Measurements from ENCODE around the gene BCAR1. TPM values are rescaled to one million over a fixed set of nuclear protein-coding genes. Genes with fewer than 3 reads are reported as not detected.
"Not testable (repeated sequence)": the region's sequence is repeated elsewhere in the genome, so short reads cannot be mapped to it uniquely, and the experiment has no call there.

The BCAR1 gene
- 33.0 TPM for total RNA-seq

DNA sequence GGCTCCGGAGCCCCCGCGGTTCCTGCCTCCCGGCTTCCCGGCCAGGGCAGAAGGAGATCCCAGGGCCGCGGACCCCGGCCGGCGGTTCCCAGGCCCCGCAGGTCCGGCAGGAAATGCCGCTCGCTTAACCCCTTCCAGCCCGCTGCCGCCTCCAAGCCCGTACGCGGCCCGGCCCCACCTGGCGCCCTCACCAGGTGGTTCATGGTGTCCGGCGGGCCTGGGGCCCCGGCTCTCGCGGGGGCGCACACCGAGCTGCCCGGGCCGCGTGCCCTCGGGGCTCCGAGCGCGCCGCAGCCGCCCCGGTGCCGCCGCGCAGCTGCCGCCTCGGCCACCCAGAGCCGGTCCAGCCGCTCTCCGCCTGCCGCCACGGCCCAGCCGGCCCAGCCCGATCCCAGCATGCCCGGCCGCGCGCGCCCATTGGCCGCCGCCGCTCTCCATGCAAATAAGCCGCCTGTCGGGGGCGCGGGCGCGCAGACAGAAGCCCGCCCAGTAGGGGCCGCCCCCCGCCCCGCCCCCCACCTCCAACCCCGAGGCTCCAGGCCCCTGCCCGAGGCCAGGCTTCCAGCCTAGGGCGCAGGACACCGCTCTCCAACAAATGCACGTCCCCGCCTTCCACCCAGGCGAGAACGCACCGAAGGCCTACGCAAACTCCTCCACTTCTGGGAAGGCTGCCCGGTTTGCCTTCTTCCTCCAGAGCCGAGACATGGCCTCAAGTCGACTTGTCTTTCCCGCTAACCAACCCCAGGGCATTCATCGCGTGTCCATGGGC is at the start of gene BCAR1:
BCAR1 (minus strand) TSS at position 345 of the 769 bp plus-strand sequence; CDS start at position 203, 142 bp downstream.
- peak; percentile 61 for ATAC-seq

DNA sequence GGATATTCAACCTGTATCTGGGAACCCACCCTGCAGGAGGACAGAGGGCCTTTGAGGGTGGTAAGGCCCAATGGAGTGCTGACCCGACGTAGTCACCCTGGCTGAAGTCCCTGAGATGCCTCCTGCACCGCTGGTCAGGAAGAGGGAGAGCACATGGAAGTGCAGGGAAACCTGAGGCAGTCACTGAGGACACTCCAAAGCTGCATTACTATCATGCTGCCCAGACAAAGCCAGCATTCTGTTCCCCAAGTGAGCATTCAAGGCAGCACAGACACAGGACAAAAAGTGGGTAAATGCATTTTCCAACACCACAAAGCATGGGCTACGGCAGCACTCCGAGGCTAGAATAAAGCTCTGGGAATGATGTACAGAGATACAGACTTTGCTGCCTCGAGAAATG is 46.8 kb upstream of the BCAR1 start:
- ATAC-seq = no peak

- ATAC-seq = no peak
Measured at GRCh38 chr16:75296606-75297005, 45.2 kb upstream of the BCAR1 start.

DNA sequence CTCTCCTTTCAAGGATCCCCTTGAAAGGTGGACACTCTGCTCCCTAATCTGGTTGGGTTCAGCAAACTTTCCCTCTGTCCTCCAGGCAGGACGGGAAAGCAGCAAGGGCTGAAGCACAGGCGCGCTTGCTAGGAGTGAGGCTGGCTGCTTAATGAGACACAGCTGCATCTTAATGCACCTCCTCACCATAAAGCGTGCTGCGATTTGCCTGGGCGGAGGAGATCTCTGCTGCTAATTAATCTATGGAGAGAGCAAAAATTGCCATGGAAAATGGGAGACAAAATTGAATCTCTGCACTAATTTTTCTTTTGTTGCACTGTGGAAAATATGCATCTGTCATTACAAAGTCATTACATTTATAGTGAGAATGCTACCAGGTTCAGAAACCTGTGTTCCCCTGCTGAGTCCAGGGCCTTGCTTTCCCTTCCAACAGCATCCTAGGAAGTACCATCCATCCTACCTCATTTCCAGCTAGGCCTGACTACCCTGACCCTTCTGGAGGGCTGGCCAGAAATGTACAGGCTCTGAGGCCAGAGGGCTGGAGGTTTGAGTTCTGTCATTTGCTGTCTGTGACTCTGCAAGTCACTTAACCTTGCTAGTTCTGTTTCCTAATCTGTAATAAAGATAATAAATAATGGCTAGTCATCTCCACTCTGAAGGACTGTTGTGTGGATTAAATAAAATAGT is 43.5 kb upstream of the BCAR1 start:
- ATAC-seq = no peak

DNA sequence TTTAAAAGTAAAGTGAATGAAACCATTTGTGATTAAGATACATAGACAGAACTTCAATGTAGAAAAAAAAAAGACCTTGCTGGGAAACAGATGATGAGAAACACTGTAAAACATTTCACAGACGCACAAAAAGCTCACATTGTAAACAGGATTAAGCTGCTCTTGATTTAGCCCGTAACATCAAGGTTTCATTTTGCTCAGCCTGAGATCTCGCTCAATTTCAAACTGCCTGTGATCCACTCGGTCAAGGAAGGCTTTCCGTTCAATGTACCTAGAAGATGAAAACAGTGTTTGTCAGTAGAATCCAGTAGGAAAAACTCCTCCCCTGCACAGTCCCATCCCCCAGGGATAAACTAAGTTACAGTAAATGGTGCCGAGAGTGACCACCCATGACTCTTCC is 42.3 kb upstream of the BCAR1 start:
- ATAC-seq = no peak

- ATAC-seq = no peak
Measured at GRCh38 chr16:75293173-75293572, 41.7 kb upstream of the BCAR1 start.

DNA sequence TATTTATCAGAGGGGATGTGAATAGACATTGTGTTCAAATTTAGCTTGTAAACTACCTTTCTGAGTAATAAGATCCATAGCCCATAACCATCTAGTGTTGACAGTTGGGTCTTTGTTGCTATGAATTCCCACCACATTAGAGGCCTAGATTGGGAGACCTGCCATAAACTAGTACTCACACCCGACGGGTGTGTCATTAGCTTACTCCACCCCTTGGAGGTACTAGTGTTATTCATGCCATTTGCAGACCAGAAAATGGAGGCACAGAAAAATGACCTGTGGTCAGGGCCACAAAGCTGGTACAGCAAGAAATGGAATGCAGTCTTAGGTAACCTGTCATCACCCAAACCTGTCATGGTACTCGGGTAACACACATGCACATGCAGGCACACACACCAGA is 41.3 kb upstream of the BCAR1 start:
- peak; percentile 57 for ATAC-seq

DNA sequence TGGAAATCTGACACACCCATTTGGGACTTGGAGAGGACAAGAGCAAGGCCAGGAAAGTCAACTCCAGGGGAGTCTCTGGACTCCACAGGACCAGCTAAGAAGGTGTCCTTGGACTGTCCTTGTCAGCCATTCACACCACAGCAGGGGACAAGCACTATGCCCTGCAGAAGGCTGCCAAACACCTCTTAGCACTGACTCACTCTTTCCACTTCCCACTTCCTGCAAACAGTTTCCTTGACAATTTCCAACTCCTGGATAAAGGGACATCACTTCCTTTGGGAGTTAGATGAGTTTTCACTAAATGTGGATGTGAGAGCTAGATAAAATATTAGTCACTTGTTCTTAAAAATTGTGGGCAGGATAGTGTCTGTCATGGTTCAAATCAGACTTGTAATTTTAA is 37.8 kb upstream of the BCAR1 start:
- peak; percentile 51 for ATAC-seq

GRCh38 chr16:75288596-75289120 is 37.2 kb upstream of the BCAR1 start:
- peak; percentile 19 for ATAC-seq

GRCh38 chr16:75288181-75288580 is 36.8 kb upstream of the BCAR1 start:
- no peak for ATAC-seq

DNA sequence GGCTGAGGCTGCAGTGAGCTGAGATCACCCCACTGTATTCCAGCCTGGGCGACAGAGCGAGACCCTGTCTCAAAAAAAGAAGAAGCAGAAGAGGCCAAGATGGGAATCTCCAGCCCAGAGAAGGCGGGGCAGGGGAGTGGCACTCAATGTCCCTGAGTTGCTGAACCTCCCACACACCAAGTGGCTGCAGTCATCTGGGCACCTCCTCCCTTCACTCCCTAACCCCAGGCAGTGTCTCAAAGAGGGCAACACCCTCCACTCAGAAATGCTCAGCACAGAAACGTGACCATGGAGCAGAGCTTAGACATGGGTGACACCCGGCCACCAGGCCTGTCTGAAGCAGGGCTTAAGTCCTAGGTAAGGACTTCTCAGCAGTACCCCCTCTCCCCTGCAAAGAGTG is 36.3 kb upstream of the BCAR1 start:
- ATAC-seq = peak; percentile 87

GRCh38 chr16:75286389-75286788 is 35.0 kb upstream of the BCAR1 start:
- no peak for ATAC-seq

DNA sequence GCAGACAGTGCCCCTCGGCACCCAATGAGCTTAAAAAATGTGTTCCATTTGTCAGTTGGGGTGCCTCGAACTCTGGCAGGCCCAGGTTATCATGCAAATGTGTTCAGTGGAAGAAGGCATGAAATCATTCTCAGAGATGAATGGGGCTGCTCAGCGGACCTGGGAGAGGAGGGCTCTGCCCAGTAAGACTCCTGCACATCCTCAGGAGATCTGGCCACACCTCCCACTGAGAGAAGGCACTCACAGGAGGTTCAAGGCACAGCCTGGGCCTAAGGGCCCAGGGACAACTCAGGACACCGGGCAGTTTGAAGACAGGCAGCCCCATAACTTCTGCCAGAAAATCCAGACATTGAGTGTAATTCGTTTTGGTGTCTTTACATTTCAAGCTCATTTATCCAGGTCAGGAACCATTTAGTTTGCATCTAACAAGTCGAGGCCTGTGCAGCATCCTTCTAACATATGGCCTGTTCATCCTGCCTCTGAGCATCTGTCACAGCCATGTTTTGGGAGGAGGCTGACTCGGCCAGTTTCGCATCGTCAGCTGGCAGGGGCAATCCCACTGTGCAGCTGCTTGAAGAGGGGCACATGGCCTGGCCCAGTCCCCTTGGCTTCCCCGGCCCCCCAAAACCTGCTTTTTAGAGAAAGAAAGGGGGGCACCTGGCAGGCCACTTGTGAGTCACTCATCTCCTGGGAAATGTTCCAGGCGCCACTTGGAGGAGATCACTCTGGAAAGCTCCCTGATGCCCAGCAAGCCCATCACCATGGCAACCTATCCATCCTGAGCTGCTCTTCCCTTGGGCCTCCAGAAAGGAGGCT is 31.2 kb upstream of the BCAR1 start:
- ATAC-seq = peak; percentile 22

DNA sequence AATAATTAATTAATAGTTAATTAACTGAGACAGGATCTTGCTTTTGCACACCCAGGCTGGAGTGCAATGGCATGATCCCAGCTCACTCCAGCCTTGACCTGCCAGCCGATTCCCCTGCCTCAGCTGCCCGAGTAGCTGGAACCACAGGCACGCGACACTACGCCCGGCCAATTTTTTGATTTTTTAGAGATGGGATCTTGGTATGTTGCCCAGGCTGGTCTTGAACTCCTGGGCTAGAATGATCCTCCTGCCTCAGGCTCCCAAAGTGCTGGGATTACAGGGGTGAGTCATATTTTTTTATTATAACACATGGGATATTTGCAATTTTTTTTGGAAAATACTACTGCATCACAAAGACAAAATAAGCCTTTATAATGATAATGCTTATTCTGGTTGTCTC is 30.4 kb upstream of the BCAR1 start:
- ATAC-seq = no peak

DNA sequence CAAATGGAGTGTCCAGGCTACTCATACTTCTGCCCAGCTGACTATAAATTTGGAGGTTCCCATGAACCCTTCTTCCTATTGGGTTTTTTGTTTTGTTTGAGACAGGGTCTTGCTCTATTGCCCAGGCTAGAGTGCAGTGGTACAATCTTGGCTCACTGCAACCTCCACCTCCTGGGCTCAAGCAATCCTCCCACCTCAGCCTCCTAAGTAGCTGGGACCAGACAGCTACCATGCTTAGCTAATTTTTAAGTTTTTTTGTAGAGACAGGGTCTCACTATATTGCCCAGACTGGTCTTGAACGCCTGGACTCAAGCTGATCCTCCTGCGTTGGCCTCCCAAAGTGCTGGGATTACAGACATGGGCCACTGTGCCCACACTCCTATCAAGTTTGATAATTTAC is 29.6 kb upstream of the BCAR1 start:
- not testable (repeated sequence) for ATAC-seq

DNA sequence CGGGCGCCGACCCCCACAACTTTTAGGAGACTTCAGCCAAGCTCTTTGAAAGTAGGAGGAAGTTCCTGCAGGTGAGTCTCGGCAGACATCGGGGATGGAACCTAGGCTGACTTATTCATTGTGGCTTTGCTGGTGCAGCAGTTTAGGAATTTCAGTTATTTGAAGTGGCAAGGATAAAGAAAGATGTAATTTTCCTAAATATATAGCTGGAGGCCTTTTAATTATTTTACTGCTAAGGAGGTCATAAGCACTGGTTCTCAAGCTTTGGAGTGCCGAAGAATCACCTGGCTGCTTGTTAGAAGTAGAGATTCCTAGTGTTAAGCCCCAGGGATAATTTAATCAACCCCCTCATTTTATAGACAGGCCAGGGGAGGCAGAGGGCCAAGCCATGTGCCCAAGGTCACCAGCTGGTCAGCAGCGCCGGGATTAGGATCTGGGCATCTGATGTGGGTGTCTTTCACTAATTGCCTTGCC is 28.9 kb upstream of the BCAR1 start:
- ATAC-seq = no peak

- ATAC-seq = peak; percentile 81
Measured at GRCh38 chr16:75279305-75279704, 27.9 kb upstream of the BCAR1 start.

DNA sequence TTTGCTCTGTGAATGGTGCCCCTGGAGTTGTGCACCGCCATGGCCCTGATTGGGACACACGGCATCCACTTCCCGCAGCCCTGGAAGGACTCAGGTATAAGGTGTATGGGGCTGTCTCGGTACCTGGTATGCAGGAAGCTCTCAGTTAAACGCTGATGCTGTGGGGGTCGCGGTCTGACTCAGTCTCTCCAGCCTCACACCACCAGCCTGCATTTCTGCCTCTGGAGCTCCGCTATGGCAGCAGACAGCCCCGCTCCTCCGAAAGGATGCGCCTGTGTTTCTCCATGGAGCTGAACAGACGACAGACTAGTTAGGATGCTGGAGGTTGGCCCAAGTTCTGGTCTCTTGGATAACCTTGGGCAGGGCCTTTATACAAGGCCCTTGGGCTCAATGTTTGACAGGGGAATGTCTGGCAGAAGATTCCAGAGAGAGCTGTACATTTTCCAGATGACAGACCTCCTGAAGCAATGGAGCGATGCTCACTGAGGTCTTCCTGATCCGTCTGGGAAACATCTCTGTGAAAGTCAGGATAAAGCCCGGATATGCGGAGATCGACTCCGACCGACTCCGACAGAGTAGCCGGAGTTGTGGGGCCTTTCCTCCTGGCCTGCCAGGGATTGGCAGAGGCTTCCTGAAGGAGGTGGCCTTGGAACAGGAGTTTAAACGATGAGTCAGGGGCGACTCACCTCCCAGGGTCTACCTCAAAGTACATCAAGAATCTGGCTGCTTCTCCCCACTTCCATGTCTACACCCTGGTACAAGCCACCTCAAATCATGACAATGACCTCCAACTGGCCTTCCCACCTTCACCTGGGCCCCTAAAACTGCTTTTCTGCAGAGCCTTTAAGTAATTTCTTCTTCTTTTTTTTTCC is 21.9 kb upstream of the BCAR1 start:
- no peak for ATAC-seq

DNA sequence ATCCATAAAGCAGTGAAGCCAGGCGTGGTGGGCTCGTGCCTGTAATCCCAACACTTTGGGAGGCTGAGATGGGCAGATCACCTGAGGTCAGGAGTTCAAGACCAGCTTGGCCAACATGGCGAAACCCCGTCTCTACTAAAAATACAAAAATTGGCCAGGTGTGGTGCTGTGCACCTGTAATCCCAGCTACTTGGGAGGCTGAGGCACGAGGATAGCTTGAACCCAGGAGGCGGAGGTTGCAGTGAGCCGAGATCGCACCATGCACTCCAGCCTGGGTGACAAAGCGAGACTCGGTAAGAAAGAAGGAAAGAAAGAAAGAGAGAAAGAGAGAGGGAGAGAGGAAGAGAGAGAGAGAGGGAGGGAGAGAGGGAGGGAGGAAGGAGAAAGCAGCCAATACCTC is 21.2 kb upstream of the BCAR1 start:
- not testable (repeated sequence) for ATAC-seq

- no peak for ATAC-seq
Measured at GRCh38 chr16:75272097-75272551, 20.7 kb upstream of the BCAR1 start.

DNA sequence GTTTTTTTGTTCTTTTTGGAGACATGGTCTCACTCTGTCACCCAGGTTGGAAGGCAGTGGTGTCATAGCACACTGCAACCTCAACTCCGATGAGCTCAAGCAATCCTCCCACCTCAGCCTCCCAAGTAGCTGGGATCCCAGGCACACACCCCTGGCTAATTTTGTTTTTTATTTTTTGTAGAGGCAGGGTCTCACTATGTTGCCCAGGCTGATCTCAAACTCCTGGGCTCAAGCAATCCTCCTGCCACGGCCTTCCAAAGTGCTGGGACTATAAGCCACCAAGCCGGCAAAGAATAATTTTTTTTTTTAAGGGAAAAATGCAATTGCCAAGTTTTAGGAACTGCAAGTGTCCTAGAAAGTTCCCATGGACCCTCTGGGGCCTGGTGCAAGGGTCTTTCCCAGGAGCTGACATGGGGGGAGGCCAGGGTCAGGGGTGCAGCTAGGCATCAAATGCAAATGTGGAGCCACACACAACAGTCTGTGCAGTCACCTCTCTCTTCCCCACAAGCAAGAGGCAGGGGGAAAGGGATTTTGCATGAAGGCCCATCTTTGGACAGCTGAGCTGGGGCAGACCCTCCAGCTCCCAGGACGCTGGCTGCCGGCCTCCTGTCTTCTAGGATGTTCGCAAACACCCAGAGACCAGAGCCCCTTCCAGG is 20.1 kb upstream of the BCAR1 start:
- no peak for ATAC-seq
